ENCODE data around the gene PLCD3. TPM values are rescaled to one million over a fixed set of nuclear protein-coding genes. Genes with fewer than 3 reads are reported as not detected.
A peak's percentile ranks its signal among the peaks of the same experiment; 100 is the strongest.

Gene PLCD3
- total and polyA plus RNA-seq, 9 of the 15 experiments (the other 6 are each of a cell fraction or from before 2014, with no cell fraction given) = 0.20 to 22.6 (median 7.5) TPM

- TF ChIP-seq, protein P1, sequence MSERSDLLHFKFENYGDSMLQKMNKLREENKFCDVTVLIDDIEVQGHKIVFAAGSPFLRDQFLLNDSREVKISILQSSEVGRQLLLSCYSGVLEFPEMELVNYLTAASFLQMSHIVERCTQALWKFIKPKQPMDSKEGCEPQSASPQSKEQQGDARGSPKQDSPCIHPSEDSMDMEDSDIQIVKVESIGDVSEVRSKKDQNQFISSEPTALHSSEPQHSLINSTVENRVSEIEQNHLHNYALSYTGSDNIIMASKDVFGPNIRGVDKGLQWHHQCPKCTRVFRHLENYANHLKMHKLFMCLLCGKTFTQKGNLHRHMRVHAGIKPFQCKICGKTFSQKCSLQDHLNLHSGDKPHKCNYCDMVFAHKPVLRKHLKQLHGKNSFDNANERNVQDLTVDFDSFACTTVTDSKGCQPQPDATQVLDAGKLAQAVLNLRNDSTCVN (CRISPR knock-in tag; IDR thresholded peaks at IDR 0.05) = no peak
- TF ChIP-seq ZNF41 (CRISPR knock-in tag; conservative IDR thresholded peaks at IDR 0.05) (no peak), ZNF778 (CRISPR knock-in tag; IDR thresholded peaks at IDR 0.05) (no peak), SIRT6 (IDR thresholded peaks at IDR 0.05; ENCODE audit: low read depth, low read length) (no peak), SMAD3 (CRISPR knock-in tag; conservative IDR thresholded peaks at IDR 0.05) (no peak), ZNF212 (CRISPR knock-in tag; IDR thresholded peaks at IDR 0.05) (no peak), KLF1 (tag; IDR thresholded peaks at IDR 0.05) (0 out of 2 replicates have a peak, but pooled peaks have one; percentile 30), TAF9B (IDR thresholded peaks at IDR 0.05; ENCODE audit: partially characterized antibody) (no peak), U2AF1 (optimal IDR thresholded peaks at IDR 0.05; ENCODE audit: low read depth, low read length) (no peak), ETV5 (CRISPR knock-in tag; IDR thresholded peaks at IDR 0.05; ENCODE audit: low read depth) (peak; percentile 99), ZNF766 (CRISPR knock-in tag; conservative IDR thresholded peaks at IDR 0.05) (0 out of 2 replicates have a peak, but pooled peaks have one; percentile 15), PHF21A (IDR thresholded peaks at IDR 0.05; ENCODE audit: borderline replicate concordance, low read depth) (no peak), RFX5 (IDR thresholded peaks at IDR 0.05; ENCODE audit: low read depth, low read length) (no peak), MXI1 (IDR thresholded peaks at IDR 0.05; ENCODE audit: low read depth, low read length) (no peak), ZBTB34 (CRISPR knock-in tag; IDR thresholded peaks at IDR 0.05) (no peak), KAT2B (IDR thresholded peaks at IDR 0.05; ENCODE audit: low read depth, low read length) (no peak), TBL1XR1 (IDR thresholded peaks at IDR 0.05; ENCODE audit: low read length in 2 of 2) (no peak), TRIM24 (IDR thresholded peaks at IDR 0.05) (0 out of 4 replicates have a peak, but pooled peaks of 1 of the 2 experiments have one; percentile 35), PURB (CRISPR knock-in tag; IDR thresholded peaks at IDR 0.05; ENCODE audit: low read depth) (no peak), NCOA1 (IDR thresholded peaks at IDR 0.05; ENCODE audit: low read depth) (peak; percentile 51; the same call in 1 of the 2 replicates)
- TF ChIP-seq, protein P2, sequence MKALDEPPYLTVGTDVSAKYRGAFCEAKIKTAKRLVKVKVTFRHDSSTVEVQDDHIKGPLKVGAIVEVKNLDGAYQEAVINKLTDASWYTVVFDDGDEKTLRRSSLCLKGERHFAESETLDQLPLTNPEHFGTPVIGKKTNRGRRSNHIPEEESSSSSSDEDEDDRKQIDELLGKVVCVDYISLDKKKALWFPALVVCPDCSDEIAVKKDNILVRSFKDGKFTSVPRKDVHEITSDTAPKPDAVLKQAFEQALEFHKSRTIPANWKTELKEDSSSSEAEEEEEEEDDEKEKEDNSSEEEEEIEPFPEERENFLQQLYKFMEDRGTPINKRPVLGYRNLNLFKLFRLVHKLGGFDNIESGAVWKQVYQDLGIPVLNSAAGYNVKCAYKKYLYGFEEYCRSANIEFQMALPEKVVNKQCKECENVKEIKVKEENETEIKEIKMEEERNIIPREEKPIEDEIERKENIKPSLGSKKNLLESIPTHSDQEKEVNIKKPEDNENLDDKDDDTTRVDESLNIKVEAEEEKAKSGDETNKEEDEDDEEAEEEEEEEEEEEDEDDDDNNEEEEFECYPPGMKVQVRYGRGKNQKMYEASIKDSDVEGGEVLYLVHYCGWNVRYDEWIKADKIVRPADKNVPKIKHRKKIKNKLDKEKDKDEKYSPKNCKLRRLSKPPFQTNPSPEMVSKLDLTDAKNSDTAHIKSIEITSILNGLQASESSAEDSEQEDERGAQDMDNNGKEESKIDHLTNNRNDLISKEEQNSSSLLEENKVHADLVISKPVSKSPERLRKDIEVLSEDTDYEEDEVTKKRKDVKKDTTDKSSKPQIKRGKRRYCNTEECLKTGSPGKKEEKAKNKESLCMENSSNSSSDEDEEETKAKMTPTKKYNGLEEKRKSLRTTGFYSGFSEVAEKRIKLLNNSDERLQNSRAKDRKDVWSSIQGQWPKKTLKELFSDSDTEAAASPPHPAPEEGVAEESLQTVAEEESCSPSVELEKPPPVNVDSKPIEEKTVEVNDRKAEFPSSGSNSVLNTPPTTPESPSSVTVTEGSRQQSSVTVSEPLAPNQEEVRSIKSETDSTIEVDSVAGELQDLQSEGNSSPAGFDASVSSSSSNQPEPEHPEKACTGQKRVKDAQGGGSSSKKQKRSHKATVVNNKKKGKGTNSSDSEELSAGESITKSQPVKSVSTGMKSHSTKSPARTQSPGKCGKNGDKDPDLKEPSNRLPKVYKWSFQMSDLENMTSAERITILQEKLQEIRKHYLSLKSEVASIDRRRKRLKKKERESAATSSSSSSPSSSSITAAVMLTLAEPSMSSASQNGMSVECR (CRISPR knock-in tag; IDR thresholded peaks at IDR 0.05) = no peak
- TF ChIP-seq, protein P3, sequence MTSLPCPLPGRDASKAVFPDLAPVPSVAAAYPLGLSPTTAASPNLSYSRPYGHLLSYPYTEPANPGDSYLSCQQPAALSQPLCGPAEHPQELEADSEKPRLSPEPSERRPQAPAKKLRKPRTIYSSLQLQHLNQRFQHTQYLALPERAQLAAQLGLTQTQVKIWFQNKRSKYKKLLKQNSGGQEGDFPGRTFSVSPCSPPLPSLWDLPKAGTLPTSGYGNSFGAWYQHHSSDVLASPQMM (CRISPR knock-in tag; IDR thresholded peaks at IDR 0.05) = no peak
Measured at GRCh38 chr17:45123930-45124796, 8.2 kb downstream of the PLCD3 start (continued).

Data from K562 (cell line).